IPS-18c (cell line): Measurements from ENCODE around the gene FRMD4A.
"Not testable (repeated sequence)": the region's sequence is repeated elsewhere in the genome, so short reads cannot be mapped to it uniquely, and the experiment has no call there.

ENCODE experiments used
- H3K4me3 ChIP-seq: 2 replicates; pipeline ENCODE4 v1.7.0; 2013; ENCODE audit warnings: low read depth, mild to moderate bottlenecking, low read length, moderate library complexity; ENCODE audit not compliant: insufficient read depth
- H3K9me3 ChIP-seq: one replicate; pipeline ENCODE4 v1.6.1; 2013; ENCODE audit warnings: mild to moderate bottlenecking, low read length, moderate library complexity; ENCODE audit not compliant: control insufficient read depth, insufficient read depth

The FRMD4A gene

DNA sequence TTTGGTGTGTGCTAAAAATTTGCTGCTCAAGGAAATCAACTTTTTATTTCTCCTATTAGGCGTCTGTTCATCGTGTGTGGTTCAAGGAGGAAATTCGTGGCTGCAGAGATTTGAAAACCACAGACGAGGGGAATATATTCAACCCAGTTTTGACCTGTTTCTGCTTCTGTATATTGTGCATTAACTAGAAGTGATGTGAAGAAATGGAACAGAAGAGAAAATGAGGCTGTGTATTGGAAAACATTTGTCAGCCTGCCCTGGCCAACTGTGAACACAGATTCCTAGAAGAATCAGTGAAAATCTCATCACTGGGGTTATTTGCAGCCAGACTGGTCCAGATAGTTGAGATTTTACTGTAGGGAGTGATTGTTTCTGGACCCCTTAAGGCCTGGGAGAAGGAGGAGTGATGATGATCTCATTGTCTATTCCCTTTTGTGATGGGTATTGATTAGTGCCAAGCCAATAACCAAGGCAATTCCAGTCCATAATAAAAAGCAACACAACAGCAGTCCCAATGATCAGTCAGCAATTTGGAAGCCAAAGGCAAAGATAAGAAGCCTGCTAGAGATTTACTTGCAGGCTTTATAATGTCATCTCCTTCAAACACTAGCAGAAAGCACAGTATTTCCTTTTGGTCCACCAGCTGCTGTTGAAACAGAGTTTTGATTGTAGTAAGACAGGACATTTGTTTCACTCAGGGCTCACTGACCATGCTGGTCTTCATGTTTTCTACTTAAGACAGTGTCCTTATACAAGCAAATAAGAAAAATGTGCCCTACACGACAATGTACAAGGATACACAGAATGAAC, 404.5 kb downstream of the FRMD4A start:
- Histone ChIP-seq H3K4me3 (no peak overlapping the region), H3K9me3 (no peaks in the 10 kb centered on the region)

DNA sequence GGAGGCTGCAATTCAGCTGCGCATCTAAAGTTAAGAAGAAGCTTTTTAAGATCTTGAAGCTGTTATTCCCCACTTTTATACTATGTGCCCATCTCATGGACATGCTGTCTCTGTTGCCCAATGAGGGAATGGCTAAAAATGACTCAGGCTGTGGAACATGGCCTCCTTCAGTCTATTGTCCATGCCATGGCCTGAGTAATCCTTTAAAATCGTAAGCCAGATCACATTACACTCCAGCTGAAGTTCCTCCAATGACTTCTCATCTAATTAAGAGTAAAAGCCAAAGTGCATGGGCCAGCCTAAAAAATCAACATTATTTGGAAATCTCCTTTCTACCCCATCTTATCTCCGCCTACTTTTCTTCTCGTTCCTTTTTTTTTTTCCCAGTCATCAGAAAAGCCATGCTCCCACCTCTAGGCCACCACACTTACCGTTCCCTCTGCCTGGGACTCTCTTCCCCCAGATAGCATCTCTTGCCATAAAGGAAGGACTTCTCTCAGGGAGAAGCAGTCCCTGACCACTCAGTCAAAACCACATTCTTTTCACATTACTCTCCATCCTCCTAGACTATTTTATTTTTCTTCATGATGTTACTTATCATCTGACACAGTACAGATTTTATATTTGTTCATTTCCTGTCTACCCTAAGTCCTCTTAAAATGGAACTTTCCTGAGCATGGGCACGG, 406.5 kb downstream of the FRMD4A start:
- Histone ChIP-seq H3K4me3 (no peak overlapping the region), H3K9me3 (no peaks in the 10 kb centered on the region)

DNA sequence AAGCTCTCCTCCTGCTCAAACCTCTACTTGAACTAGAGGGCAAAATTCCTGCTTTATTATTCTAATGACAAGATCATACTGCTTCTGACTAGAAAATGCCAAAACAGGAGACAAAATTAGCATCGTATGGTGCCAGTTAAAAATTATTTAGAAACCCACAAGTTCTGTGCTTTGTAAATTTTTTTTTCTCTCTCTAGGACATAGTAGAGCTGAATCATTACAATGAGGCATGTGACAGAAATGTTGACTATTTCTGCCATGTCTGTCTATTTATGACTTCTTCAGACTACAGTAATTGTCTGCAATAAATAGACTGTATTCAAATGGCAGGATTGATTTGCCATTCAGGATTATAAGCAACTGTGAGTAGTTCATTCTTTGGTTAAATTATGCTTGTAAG, 408.1 kb downstream of the FRMD4A start:
- H3K9me3 ChIP-seq = no peaks in the 10 kb centered on the region
- no peak overlapping the region for H3K4me3 ChIP-seq

DNA sequence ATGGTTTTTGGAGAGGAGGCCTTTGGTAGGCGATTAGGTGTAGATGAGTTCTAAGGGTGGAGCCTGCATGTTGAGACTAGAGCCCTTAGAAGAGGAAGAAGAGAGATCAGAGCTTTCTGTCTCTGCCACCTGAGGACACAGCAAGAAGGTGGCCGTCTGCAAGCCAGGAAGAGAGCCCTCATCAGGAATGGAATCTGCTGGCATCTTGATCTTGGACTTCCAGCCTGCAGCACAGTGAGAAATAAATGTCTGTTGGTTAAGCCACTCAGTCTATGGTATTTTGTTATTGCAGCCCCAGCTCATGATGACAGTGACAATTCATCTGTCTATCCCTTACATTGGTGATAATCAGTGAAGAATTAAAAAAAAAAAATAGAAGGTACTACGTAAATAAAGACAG, 408.8 kb downstream of the FRMD4A start:
- H3K9me3 ChIP-seq = no peaks in the 10 kb centered on the region
- H3K4me3 ChIP-seq = no peak overlapping the region

DNA sequence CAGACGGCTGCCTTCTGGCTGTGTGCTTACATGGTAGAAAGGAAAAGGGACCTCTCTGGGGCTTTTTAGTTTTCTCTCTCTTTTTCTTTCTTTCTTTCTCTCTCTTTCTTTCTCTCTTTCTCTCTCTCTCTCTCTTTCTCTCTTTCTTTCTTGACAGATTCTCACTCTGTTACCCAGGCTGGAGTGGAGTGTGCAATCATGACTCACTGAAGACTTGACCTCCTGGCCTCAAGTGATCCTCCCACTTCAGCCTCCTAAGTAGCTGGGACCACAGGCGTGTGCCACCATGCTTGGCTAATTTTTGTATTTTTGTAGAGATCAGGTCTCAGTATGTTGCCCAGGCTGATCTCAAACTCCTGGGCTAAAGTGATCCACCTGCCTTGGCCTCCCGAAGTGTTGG, 409.6 kb downstream of the FRMD4A start:
- H3K9me3 ChIP-seq, H3K4me3 ChIP-seq: not testable (repeated sequence)

DNA sequence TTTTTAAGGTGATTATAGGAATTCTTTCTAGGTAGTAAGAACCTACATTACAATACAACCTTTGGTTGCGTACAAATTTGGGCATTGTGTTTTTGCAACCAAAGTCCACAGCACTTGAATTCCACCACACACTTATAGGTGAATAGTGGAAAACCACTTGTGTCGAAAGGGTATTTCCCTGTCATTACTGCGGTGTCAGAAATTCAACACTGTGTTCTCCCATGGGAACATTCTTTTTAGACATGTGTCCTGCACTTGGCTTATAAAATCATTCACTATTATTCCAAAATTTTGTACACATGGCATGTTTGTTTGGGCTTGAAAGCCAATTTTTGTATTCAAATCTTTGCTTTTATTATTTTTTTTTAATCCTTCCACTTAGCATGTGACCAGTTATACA, 410.3 kb downstream of the FRMD4A start:
- H3K4me3 ChIP-seq = no peak overlapping the region

DNA sequence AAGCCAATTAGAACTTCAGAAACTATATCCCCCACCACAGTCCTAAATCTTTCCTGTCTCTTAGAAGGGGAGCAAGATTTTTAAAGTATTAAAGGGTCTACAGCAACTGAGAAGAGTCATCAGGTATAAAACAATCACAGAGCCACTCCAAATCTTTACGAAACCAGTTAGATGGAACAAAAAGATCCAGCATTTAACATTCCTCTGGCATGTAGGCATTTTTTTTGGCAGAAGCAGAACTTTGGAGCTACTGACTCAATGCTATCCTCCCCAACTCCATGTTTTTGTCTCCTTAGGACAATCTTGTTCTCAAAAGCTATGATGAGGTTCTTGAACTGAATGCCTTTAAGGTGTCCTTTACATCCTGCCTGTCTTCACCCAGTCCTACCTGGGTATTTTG, 410.7 kb downstream of the FRMD4A start:
- H3K4me3 ChIP-seq = no peak overlapping the region

More for the DNA sequence above, 410.3 kb downstream of the FRMD4A start:
- H3K9me3 ChIP-seq = no peaks in the 10 kb centered on the region

DNA sequence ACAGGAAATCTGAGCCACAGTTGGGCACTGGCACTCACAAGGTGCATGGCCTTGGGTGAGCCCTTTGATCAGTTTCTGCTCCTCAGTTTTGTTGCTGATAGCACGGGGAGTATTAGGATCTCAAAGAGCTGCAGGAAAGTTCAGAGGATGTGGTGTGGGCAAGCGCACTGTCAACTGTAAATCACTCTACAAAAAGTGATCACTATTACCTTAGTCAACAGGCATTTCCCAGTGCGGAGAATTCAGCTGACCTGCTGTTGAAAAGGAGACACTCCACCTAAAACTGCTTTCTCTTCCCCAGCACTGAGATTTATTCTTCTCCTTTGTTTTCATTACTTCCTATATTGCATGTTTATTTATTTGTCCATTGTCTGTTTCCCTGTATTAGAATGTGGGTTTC, 412.9 kb downstream of the FRMD4A start:
- Histone ChIP-seq H3K4me3 (no peak overlapping the region), H3K9me3 (no peaks in the 10 kb centered on the region)

More for the DNA sequence above, 410.7 kb downstream of the FRMD4A start:
- H3K9me3 ChIP-seq = no peaks in the 10 kb centered on the region

DNA sequence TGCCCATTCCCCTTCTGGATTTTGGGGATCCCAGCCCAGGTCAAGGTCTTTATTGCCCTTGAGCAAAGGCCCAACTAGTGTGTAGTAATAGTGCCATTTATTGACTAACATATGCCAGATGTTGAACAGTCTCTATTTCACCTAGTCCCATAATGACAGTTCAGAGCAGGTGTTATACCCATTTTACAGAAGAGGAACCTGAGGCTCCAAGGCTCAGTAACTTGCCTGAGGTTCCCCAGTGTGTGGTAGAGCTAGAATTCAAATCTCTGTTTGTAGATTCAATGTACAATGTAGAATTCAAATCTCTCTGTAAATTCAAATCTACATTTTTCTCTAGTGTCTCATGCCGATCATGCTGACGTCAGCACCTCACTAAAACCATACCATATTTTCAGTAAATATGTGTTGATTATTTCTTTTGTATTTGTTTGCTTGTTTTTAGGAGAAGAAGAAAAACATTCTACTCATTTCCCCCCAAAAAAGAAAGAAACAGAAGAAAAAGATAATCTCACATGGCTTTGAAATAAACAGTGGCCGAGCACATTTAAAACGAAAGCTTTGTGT, 414.3 kb downstream of the FRMD4A start:
- Histone ChIP-seq H3K4me3 (no peak overlapping the region), H3K9me3 (no peaks in the 10 kb centered on the region)

DNA sequence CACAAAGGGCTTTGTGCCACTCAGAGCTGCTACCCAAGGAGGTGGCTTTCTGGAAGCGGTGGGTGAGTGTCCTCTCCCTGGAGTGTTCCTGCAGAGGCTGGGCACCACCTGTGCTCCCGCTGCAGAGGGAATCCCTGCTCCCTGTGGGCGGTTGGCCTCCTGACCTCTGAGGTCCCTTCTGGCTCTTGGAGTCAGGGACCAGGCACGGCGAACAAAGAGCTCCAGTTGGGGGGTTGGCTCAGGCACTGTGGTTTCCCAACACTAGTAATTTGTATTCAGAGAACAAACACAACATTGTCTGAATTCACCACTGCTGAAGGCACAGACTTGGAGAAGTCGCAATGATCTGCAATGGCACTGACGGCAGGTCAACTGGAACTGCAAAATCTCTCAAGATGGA, 415.0 kb downstream of the FRMD4A start:
- H3K4me3 ChIP-seq = no peak overlapping the region

DNA sequence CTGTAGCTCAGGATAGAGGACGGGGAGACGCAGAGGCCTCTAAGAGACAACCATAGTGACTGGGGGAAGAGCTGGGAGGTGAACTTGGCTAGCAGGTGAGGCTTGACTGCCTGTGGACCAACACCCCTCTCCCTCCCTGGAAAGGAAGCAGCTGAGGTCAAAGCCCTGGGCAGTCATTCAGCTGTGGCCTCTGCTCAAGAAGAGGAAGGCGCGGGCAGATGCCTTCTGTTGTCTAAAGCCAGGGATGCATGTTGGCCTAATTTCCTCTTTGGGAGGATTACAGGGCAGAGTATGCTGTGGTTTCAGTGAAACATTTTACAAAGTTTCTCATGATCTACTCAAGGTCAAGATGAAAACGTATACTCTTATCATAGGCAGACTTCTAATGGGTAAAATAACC, 416.8 kb downstream of the FRMD4A start:
- H3K9me3 ChIP-seq = no peaks in the 10 kb centered on the region

More for the DNA sequence above, 415.0 kb downstream of the FRMD4A start:
- no peaks in the 10 kb centered on the region for H3K9me3 ChIP-seq

DNA sequence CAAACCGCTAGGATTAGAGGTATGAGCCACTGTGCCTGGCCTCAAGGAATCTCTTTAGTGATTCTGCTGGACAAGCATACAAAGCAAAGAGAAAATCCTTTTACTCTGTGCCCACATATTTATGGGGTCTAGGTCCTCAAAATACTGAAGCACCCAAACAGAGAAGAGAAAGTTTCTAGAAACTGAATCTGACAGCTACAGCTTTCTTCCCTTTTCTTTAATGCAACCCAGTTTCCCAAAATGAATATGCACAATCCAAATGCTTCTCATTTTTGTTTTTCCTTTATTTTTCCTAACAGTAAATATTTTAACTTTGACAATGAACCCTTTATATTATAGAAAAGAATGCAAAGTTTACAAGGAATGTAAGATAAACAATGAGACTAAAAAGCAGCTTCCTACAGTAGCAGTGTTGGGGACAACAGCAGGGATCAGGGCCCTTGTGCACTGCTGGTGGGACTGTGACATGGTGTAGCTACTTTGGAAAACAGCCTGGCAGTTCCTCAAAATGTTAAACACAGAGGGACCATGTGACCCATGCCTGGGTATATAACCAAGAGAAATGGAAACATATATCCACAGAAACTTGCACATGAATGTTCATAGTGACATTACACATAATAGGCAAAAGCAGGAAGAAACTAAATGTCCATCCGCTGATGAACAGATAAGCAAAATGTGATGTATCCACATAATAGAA, 418.8 kb downstream of the FRMD4A start:
- H3K9me3 ChIP-seq = no peaks in the 10 kb centered on the region
- H3K4me3 ChIP-seq = no peak overlapping the region

More for the DNA sequence above, 416.8 kb downstream of the FRMD4A start:
- H3K4me3 ChIP-seq = no peak overlapping the region

DNA sequence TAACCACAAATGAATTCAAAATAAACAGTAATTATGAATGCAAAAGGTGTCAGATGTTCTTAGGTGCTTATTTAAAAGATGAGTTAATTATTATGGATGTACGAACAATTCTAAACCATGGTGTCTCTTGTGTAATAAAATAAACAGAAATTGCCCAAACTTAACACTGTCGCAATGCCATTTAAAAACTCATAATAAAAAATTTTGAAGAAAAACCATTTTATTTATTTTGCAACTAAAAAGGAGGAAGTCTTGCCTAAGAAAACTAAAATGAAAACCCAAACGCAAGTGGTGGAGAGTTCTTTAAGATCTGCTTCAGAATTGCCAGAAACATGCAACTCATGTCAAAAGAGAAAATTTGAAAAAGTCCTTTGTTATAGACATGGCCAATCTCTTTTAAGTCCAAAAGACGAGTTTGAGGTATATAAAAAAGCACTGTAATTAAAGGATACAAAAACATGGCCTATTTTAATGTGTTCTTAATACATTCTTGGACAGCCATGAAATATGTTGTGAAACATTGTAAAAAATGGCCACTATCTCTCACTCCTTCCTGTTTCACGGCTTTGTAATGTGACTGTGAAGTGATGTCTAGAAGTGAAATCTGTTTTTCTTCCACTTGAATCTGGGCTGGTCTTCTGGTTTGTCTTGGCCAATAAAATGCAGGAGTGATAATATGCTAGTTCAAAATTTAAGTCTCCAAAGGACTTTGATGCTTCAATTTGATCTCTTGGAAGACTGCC, 421.0 kb downstream of the FRMD4A start:
- no peak overlapping the region for H3K4me3 ChIP-seq
- H3K9me3 ChIP-seq = no peaks in the 10 kb centered on the region

DNA sequence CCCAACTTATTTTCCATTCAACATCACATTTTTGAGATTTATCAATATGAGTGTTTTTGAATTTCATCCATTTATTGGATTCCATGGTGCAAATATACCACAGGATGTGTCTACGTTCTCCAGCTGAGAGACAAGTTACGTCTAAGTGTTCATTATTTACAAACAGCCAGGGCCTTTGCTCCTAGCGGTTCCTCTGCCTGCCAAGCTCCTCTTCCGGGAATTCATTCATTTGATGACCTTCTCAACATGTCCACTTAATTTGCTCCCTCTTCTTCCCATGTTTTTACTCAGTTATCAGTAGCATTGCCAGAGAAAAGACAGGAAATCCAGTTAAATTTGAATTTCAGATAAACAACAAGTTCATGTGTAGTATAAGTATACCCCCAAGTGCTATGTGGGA, 422.2 kb downstream of the FRMD4A start:
- no peaks in the 10 kb centered on the region for H3K9me3 ChIP-seq
- no peak overlapping the region for H3K4me3 ChIP-seq

DNA sequence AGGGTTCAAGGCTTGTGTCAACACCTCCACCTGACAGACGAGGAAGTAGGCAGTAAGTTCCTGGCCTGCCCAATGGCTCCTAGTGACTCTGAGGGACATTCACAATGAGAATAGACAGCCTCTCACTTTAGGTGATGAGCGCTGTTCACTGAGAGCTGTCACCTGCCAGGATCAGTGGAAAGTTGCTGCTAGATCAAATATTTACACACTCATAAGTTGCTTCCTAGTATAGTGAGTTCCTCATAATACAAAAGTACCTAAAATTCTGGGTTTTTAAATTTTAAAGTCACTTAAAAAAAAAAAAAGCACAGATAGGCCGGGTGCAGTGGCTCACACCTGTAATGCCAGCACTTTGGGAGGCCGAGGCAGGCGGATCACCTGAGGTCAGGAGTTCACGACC, 423.2 kb downstream of the FRMD4A start:
- Histone ChIP-seq H3K9me3 (no peaks in the 10 kb centered on the region), H3K4me3 (no peak overlapping the region)

DNA sequence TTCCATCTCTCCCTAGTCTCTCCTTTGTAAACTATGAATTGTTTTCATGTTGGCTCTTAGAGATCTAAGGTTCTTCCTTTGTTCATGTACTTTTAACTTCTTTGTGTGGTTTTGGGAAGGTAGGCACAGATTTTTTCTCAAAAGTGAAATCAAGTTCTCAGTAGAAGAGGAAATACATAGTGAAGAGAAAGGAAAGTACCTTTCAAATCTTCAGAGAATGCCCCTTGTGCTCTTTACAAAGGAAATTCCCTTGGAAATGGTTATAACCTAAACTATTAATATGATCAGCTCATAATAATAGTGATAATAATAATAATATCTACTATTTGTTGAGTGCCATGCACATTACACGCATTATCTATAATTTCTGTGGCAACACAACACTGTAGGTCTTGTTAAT, 425.4 kb downstream of the FRMD4A start:
- no peak overlapping the region for H3K4me3 ChIP-seq
- H3K9me3 ChIP-seq = no peaks in the 10 kb centered on the region

DNA sequence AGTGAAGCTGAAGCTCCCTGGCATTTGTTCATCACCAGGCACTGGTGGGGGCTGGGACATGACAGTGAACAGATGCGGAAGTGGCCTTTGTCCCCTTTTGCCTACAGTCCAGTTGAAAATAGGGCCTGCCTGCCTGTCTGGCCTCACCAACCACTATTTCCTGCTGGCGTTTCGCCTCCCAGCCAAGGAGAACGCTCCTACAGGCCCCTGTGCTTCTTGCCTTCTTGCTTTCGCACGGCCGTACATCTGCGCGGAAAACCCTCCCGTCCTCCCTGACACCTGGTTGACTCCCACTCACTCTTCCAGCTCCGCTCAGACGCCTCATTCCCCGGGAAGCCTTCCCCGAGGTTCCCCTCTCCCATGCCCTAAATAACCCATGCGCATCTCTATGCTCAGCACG, 426.7 kb downstream of the FRMD4A start:
- H3K4me3 ChIP-seq = no peak overlapping the region
- no peaks in the 10 kb centered on the region for H3K9me3 ChIP-seq
